ENCODE data around the gene ZNF681. TPM values are rescaled to one million over a fixed set of nuclear protein-coding genes. Genes with fewer than 3 reads are reported as not detected.

The ZNF681 gene
- total and polyA plus RNA-seq, 10 of the 15 experiments (the other 5 are each of a cell fraction or from before 2014, with no cell fraction given), result 0.11 to 0.41 (median 0.24) TPM; not detected in 1

DNA sequence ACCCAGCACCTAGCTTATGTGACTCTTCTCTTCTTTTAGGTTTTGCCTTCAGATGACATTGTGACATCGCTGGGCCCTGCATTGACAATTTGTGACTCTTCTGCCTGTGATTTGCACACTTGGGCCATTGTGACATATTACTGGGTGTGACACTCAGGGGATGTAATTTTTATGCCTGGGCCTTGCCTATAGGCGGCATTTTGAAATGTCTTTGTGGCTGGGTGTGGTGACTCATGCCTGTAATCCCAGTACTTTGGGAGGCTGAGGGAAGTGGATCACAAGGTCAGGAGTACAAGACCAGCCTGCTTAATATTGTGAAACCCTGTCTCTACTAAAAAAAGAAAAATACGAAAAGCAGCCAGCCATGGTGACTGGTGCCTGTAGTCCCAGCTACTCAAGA, 28.4 kb upstream of the ZNF681 start (continued):
- TF ChIP-seq, protein P1, sequence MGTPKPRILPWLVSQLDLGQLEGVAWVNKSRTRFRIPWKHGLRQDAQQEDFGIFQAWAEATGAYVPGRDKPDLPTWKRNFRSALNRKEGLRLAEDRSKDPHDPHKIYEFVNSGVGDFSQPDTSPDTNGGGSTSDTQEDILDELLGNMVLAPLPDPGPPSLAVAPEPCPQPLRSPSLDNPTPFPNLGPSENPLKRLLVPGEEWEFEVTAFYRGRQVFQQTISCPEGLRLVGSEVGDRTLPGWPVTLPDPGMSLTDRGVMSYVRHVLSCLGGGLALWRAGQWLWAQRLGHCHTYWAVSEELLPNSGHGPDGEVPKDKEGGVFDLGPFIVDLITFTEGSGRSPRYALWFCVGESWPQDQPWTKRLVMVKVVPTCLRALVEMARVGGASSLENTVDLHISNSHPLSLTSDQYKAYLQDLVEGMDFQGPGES (IDR thresholded peaks at IDR 0.05), result no peak
- TF ChIP-seq BRCA1 (IDR thresholded peaks at IDR 0.05; ENCODE audit: low read depth, low read length), result no peak
- TF ChIP-seq MEF2B (IDR thresholded peaks at IDR 0.05; ENCODE audit: partially characterized antibody, poor library complexity, severe bottlenecking), result no peak
- TF ChIP-seq CBFB (IDR thresholded peaks at IDR 0.05; ENCODE audit: low read depth), result no peak
- TF ChIP-seq CHD2 (IDR thresholded peaks at IDR 0.05; ENCODE audit: borderline replicate concordance, low read depth, low read length), result no peak

DNA sequence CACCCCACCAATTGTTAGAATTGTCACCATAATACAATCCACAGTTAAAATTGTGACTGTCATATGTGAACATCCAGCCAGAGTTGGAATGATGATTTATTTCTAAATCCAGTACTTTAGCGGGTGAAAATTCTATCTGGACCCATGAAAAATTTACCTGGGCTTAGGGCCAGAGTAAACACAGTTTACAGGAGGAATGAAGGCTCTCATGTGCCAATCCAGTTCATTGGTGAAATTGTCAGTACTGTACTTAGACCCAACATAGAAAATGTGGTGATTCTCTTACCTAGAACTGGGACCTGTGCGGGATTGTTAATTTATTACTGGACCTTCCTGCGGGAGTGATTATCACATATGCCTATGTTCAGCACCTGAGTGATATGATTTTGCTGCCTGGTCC, 27.3 kb upstream of the ZNF681 start:
- Histone ChIP-seq H3K36me3 (ENCODE audit: control insufficient read depth in 2 of 2, insufficient read depth in 2 of 2, low read length in 1 of 2) (no peaks in the 10 kb centered on the region), H3K4me1 (ENCODE audit: control insufficient read depth, insufficient read depth, low read length) (no peaks in the 10 kb centered on the region), H4K20me1 (ENCODE audit: control insufficient read depth, insufficient read depth) (no peaks in the 10 kb centered on the region), H3K4me2 (ENCODE audit: control insufficient read depth, insufficient read depth) (no peak overlapping the region), H2AFZ (ENCODE audit: control insufficient read depth, low read depth, low read length) (no peak overlapping the region), H3K9ac (ENCODE audit: control insufficient read depth, insufficient read depth, low read length) (no peak overlapping the region), H3K27me3 (replicated peaks in 1 of 2; ENCODE audit: control insufficient read depth in 2 of 2, insufficient read depth in 2 of 2, low read length in 1 of 2) (no peaks in the 10 kb centered on the region), H3K27ac (ENCODE audit: control insufficient read depth, insufficient read depth) (no peak overlapping the region), H3K9me3 (replicated peaks; ENCODE audit: control insufficient read depth, insufficient read depth, low read length) (no peaks in the 10 kb centered on the region; the same call in 2 of the 3 replicates), H3K4me3 (no peak overlapping the region), H3K79me2 (ENCODE audit: control insufficient read depth, insufficient read depth, low read length) (no peaks in the 10 kb centered on the region)
- ChIA-PET RAD21 (ENCODE audit: unreplicated experiment) (no interaction called here), SMC1A (ENCODE audit: uncharacterized antibody, unreplicated experiment) (no interaction called here), CTCF (no interaction called here), POLR2A (no interaction called here)
- in situ Hi-C loops (cut with MboI) (no loop called here), intact Hi-C loops (cut with micrococcal nuclease; ENCODE audit: unreplicated experiment) (no loop called here)
- DNase-seq (ENCODE audit: low read depth, low spot score) (no peak), FAIRE-seq (no peak), ATAC-seq (no peak)
- TF ChIP-seq MYC (IDR thresholded peaks at IDR 0.05; ENCODE audit: insufficient read depth, insufficient read length, insufficient replicate concordance, low read length, severe bottlenecking), result no peak
- no peak for TF ChIP-seq SRF (IDR thresholded peaks at IDR 0.05; ENCODE audit: low read depth in 2 of 2, low read length in 2 of 2)
- no peak for TF ChIP-seq ZNF384 (IDR thresholded peaks at IDR 0.05; ENCODE audit: borderline replicate concordance, low read depth, low read length)
- TF ChIP-seq, protein P2, sequence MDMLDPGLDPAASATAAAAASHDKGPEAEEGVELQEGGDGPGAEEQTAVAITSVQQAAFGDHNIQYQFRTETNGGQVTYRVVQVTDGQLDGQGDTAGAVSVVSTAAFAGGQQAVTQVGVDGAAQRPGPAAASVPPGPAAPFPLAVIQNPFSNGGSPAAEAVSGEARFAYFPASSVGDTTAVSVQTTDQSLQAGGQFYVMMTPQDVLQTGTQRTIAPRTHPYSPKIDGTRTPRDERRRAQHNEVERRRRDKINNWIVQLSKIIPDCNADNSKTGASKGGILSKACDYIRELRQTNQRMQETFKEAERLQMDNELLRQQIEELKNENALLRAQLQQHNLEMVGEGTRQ (IDR thresholded peaks at IDR 0.05; ENCODE audit: borderline replicate concordance, low read depth, low read length), result no peak
- TF ChIP-seq, protein P3, sequence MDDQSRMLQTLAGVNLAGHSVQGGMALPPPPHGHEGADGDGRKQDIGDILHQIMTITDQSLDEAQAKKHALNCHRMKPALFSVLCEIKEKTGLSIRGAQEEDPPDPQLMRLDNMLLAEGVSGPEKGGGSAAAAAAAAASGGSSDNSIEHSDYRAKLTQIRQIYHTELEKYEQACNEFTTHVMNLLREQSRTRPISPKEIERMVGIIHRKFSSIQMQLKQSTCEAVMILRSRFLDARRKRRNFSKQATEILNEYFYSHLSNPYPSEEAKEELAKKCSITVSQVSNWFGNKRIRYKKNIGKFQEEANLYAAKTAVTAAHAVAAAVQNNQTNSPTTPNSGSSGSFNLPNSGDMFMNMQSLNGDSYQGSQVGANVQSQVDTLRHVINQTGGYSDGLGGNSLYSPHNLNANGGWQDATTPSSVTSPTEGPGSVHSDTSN (IDR thresholded peaks at IDR 0.05; ENCODE audit: insufficient replicate concordance, low read depth, low read length), result no peak
- TF ChIP-seq HDAC2 (IDR thresholded peaks at IDR 0.05), result no peak
- TF ChIP-seq, protein P4, sequence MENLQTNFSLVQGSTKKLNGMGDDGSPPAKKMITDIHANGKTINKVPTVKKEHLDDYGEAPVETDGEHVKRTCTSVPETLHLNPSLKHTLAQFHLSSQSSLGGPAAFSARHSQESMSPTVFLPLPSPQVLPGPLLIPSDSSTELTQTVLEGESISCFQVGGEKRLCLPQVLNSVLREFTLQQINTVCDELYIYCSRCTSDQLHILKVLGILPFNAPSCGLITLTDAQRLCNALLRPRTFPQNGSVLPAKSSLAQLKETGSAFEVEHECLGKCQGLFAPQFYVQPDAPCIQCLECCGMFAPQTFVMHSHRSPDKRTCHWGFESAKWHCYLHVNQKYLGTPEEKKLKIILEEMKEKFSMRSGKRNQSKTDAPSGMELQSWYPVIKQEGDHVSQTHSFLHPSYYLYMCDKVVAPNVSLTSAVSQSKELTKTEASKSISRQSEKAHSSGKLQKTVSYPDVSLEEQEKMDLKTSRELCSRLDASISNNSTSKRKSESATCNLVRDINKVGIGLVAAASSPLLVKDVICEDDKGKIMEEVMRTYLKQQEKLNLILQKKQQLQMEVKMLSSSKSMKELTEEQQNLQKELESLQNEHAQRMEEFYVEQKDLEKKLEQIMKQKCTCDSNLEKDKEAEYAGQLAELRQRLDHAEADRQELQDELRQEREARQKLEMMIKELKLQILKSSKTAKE (IDR thresholded peaks at IDR 0.05; ENCODE audit: low read depth, poor library complexity, severe bottlenecking), result no peak
- TF ChIP-seq JUND (IDR thresholded peaks at IDR 0.05; ENCODE audit: low read depth, low read length), result no peak
- no TSS peak for BruUV-seq (replicated peaks)
- WGBS (ENCODE audit: insufficient coverage, insufficient replicate concordance, low lambda C conversion rate, missing lambda C conversion rate), result 98% methylated on average over 3 of the region's 3 CpGs
